Stimulated activated CD4-positive, alpha-beta T cell treated with anti-CD3 and anti-CD28 coated beads, TNF-alpha, amount 100 ng/mL, for 24 hours (primary cell): ENCODE results near the gene CD44.

Source experiments
- DNase-seq, 3 experiments: peaks; one replicate each; pipeline ENCODE4 v3.0.0-alpha.2; 2020; ENCODE audit warnings: low read depth in 3 of 3

Gene CD44

DNA sequence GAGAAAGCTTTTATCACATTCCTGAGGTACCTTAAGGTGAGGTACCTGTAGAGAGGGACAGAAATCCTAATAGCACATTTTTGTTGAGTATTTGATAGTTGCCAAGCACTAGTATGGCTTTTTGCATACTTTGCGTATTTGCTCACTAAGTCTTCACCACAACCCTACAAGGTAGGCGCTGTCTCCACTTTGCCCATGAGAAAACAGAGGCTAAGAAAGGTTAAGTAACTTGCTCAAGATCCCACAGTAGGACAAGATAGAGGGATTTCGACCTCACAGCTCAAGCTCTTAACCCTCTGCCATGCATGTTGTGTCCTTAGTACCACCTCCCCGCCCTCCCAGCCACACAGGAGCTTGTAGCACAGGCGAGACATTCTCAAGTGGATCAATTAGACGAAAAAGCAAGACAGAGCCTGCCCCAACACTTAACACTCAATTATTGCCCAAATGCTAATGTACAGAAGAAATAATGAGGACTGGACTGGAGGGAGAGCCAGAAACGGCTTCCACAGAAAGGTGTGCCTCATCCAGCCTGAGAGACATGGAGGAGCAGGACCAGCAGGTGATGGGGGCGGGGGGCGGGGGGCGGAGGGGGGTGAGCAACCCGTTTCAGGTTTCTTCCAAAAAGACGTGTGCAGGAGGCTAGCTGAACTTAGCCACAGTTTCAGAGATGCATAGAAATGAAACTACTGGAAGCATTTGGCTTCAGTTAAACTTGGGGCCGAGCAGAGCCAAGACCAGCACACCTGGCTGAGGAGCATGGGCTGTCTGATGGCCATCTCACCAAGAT, 26.7 kb upstream of the CD44 start:
- no peak for DNase-seq

GRCh38 chr11:35112846-35113105, 26.2 kb upstream of the CD44 start:
- DNase-seq, result no peak

- no peak for DNase-seq
Measured at GRCh38 chr11:35114906-35115687, 23.9 kb upstream of the CD44 start.

DNA sequence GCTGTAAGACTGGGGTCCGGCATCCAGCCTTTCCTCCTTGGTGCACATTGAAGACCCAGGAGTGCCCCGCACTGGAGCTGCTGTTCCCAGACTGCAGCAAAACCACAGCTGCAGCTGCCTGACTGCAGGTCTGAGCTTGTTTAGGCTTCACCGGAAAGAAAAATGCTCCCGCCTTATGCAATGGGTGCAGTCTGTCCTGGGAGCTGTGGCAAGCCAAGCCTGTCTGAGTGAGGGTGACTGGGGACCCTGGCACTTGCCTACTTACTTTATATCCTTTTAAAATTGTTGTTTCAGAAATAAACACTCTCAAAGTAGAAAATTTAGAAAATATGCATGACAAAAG, 23.3 kb upstream of the CD44 start:
- no peak for DNase-seq

GRCh38 chr11:35116245-35116644, 22.7 kb upstream of the CD44 start:
- DNase-seq, result no peak

- DNase-seq, result no peak
Measured at GRCh38 chr11:35116762-35117640, 22.0 kb upstream of the CD44 start.

DNA sequence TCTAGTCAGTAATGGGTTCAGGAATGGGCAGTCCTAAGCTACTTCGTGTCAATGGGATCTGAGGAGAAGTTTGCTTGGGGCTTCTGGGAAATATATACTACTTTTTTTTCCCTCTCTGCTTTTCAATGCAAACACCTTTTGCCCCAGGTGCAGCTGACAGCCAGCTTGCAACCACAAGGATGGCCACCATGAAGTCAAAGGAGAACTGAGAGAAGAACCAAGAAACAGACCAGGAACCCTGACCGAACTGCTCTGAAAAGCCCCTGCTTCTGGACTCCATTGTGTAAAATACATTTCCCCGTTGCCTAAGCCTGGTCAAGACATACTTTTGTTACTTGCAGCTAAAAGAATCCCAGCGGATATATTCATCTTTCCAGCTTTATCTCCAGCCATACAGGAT, 20.1 kb upstream of the CD44 start:
- no peak for DNase-seq

DNA sequence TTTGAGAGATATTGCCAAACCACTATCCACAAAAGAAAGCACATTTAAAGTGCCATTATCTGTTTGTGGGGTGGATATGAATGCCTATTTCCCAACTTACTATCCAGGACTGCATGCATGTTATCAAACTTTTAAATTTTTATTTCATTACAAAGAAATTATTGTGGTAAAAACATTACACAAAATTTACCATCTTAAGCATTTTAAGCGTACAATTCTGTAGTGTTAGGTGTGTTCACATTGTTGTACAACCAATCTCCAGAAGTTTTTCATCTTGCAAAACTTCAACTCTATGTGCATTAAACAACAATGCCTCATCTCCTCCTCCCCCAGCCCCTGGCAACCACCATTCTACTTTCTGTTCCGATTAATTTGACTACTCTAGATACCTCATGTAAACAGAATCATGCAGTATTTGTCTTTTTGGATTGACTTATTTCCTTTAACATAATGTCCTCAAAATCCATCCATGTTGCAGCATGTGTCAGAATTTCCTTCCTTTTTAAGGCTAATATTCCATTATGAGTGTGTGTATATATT, 17.6 kb upstream of the CD44 start:
- DNase-seq, result no peak

- DNase-seq, result no peak
Measured at GRCh38 chr11:35122308-35122707, 16.7 kb upstream of the CD44 start.

DNA sequence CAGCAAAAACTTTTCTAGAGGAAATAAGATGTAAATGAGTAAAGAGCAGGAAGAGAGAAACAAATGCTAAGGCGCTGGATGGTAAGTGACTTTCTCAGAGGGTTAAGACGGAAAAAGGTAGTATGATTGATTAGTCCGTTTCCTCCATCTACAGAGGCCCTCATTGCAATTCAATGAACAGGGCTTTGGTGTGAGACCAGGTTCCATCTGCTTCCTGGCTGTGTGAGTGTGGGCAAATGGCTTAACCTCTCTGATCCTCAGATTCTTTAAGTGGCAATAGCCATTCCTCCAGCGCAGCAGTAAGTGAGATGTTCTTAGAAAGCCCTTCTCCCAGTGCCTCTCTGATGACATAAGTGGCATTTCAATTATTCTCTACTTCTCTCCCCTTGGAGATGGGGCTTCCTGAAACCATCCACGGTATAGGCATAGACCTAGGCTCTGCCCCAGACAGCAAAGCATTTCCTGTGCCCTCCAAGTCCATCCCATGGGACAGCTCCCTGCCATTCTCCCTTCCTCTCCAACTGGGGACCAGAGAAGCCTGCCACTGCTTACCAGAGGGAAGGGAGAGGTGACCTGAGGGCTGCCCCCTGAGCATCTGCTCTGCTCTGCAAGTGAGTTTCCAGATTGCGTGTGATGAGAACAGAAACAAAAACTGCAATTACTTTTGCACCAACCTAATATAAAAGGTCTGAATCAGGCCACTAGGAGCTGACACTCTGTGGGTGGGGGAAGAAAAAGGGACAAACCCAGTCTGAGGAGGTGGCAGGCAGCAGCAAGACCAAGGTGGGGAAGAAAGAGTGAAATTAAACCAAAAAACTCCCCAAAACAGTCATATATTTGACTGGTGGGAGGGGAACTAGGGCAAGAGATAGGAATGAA, 12.7 kb upstream of the CD44 start:
- peak in 1 of 3 experiments; percentile 41 for DNase-seq

DNA sequence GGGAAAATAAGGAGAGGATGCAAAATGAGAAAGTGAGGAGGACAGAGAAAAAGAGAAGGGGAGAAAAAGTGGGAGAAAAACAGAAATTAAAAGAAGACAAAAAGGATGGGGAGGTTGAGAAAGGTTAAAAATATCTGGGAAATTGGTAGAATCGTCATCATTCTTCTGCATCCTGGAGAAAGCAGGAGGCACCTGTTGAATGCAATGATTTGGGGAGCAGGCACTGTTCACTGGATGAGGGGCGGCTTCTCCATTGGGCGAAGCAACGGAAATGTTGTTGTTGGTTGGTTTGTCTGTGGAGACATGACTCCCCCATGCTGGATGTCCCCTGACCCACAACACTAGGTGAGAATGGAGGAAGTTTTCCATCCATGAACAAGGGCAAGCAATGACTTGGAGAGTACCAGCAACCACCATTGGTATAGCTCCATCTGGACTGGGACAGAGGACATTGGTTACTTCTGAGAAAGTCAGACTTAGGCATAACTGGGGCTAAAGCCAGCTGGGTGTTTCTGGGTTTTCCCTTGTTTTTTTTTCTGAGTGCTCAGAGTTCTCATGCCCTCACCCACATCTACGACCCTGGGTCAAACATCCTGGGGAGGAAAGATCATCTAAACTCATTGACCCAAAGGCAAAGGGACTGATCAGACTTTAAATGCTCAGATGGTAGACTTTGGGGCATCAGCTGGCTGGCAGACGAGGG, 11.9 kb upstream of the CD44 start:
- DNase-seq, result no peak

- no peak for DNase-seq
Measured at GRCh38 chr11:35127619-35128018, 11.4 kb upstream of the CD44 start.

DNA sequence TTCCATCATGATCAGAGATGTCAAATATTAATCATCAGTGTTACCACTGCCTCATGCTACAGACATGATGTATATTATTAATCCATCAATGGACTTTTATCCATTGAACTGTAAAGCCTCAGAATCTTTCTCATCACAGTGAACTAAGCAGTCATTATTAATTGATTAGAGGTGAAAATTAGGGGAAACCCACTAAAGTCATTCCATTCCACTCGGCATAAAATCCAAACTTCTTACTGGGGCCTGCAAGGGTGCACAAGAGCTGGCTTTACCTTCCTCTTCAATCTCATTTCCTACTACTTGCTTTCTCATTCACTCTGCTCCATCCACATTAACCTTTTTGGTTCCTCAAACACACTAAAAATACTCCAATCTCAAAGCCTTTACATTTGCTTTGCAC, 7.9 kb upstream of the CD44 start:
- no peak for DNase-seq

GRCh38 chr11:35131886-35132285, 7.1 kb upstream of the CD44 start:
- DNase-seq, result no peak

DNA sequence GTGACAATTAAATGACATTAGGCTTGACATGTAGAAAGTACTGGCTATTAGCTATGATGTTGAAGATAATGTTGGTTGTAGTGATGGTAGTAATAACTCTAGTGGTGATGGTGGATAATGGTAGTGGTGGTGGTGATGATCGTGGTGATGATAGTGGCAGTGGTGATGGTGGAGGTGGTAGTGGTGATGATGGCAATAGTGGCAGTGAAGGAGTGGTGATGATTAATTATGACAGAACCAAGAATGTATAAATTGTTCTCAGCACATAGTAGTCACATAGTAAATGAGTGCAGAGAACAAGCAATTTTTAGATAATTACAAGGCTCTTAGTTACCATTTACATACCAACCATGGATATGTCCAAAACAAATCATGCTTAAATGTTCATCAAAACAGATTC, 5.3 kb upstream of the CD44 start:
- no peak for DNase-seq

DNA sequence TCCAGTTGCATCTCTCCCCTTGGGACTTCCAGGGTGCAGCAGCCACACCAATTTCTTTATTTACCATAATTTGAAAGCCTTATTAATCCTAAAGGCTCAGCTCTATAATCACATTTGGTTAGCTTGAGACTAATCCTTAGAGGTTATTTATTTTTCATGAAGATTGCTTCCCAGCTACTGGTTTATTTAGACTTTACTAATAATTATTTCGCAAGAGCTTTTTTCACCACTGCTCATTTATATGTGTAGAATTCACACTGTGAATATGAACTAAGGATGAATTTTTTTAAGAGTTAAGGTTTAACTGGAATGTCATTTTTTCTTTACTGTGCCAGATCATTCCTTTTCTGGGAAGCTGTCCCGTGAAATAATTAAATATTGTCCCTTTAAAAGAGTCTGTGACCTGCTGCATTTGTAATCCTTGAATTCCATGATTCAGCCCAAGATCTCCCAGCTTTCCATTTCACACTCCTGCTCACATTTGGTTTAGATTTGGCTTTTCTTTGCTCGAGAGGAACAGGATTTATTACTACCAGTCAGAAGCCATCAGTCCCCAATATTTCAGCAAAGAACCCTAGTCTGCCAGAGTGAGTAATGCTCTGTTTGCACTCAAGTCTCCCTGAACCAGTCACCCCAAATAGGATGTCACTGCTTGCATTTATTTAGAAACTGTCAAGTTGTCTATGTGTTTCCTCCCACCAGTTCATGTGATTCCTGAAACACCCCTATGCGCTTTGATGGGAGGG, 4.4 kb upstream of the CD44 start:
- no peak for DNase-seq

GRCh38 chr11:35135222-35135621, 3.7 kb upstream of the CD44 start:
- no peak for DNase-seq

- DNase-seq, result no peak
Measured at GRCh38 chr11:35136311-35136710, 2.7 kb upstream of the CD44 start.

GRCh38 chr11:35138058-35138457, 913 bp upstream of the CD44 start:
- no peak for DNase-seq

- no peak for DNase-seq
Measured at GRCh38 chr11:35138606-35138942, 397 bp upstream of the CD44 start.
